SK-N-SH treated with all-trans-retinoic acid at 6 μM for 48 hours (cell line): ENCODE measurements around the gene PMM2.

Experiments used
- ARNTL ChIP-seq: fragments of 450-650 bp; formaldehyde crosslinking; IDR thresholded peaks from 2 replicates; pipeline ENCODE4 v1.5.0; 2020; ENCODE audit warnings: low read depth, mild to moderate bottlenecking, moderate library complexity, borderline replicate concordance
- CREB5 ChIP-seq: fragments of 250-450 bp; sonication (Bioruptor Pico); IDR thresholded peaks from 2 replicates; pipeline ENCODE4 v1.5.1; 2020; ENCODE audit warnings: low read depth, mild to moderate bottlenecking, moderate library complexity
- CSDC2 ChIP-seq: fragments of 250-450 bp; sonication (Bioruptor Pico); IDR thresholded peaks from 2 replicates; pipeline ENCODE4 v1.5.0; 2020; ENCODE audit warnings: mild to moderate bottlenecking, moderate library complexity
- PATZ1 ChIP-seq: fragments of 250-450 bp; sonication (Bioruptor Pico); IDR thresholded peaks from 2 replicates; pipeline ENCODE4 v1.8.0; 2020; ENCODE audit warnings: mild to moderate bottlenecking, moderate library complexity, borderline replicate concordance
- PPARA ChIP-seq: fragments of 250-450 bp; sonication (Bioruptor Pico); IDR thresholded peaks from 2 replicates; pipeline ENCODE4 v1.5.0; 2020; ENCODE audit warnings: mild to moderate bottlenecking, borderline replicate concordance
- RARB ChIP-seq: fragments of 250-450 bp; sonication (Bioruptor Pico); IDR thresholded peaks from 2 replicates; pipeline ENCODE4 v1.8.0; 2021; ENCODE audit warnings: mild to moderate bottlenecking, moderate library complexity
- SNAI2 ChIP-seq: fragments of 250-450 bp; sonication (Bioruptor Pico); IDR thresholded peaks from 2 replicates; pipeline ENCODE4 v1.5.0; 2020; ENCODE audit warnings: mild to moderate bottlenecking, moderate library complexity
- TCF4 ChIP-seq: fragments of 250-450 bp; sonication (Bioruptor Pico); IDR thresholded peaks from 2 replicates; pipeline ENCODE4 v1.8.0; 2021; ENCODE audit warnings: mild to moderate bottlenecking, moderate library complexity, borderline replicate concordance
- ZC3H10 ChIP-seq: fragments of 250-450 bp; sonication (Bioruptor Pico); IDR thresholded peaks from 2 replicates; pipeline ENCODE4 v1.5.1; 2021; ENCODE audit warnings: mild to moderate bottlenecking, moderate library complexity
- ZFP30 ChIP-seq: fragments of 450-650 bp; formaldehyde crosslinking; IDR thresholded peaks from 2 replicates; pipeline ENCODE4 v1.5.0; 2022; ENCODE audit warnings: mild to moderate bottlenecking, moderate library complexity
- ZNF565 ChIP-seq: fragments of 450-650 bp; formaldehyde crosslinking; conservative IDR thresholded peaks from 2 replicates; pipeline ENCODE4 v1.5.0; 2020; ENCODE audit warnings: low read depth, mild to moderate bottlenecking, moderate library complexity
- ZNF8 ChIP-seq: fragments of 450-650 bp; formaldehyde crosslinking; IDR thresholded peaks from 2 replicates; pipeline ENCODE4 v1.5.0; 2020; ENCODE audit warnings: mild to moderate bottlenecking, moderate library complexity

GRCh38 chr16:8893976-8894690 lies 96.5 kb downstream of the PMM2 start:
- TF ChIP-seq ZC3H10 (CRISPR knock-in tag) (no peak), ZNF565 (CRISPR knock-in tag) (no peak), ARNTL (CRISPR knock-in tag) (no peak), CREB5 (no peak), PATZ1 (no peak), TCF4 (no peak), ZFP30 (no peak), PPARA (CRISPR knock-in tag) (no peak), SNAI2 (CRISPR knock-in tag) (no peak), ZNF8 (CRISPR knock-in tag) (no peak), CSDC2 (CRISPR knock-in tag) (no peak), RARB (no peak)
